Stomach (tissue), 9 donors: ENCODE measurements around the gene CKAP5. TPM values are rescaled to one million over a fixed set of nuclear protein-coding genes. Genes with fewer than 3 reads are reported as not detected.

Experiments
- DNase-seq, 2 donors: peaks; one replicate each; pipeline versions ENCODE4 v3.0.0 to v3.0.0-alpha.2; 2013 to 2019
- H3K27ac ChIP-seq, 5 donors: fragments of 200-600 bp in 4 of 5; sonication (generic) in 4 of 5; one replicate each; pipeline ENCODE4 v1.5.1; 2013 to 2019; ENCODE audit warnings: mild to moderate bottlenecking in 1 of 5, moderate library complexity in 1 of 5
- H3K27me3 ChIP-seq, 3 donors: fragments of 200-600 bp; sonication (generic); one replicate each; pipeline ENCODE4 v1.5.1; 2017 to 2019; ENCODE audit warnings: mixed run types in 1 of 3
- H3K36me3 ChIP-seq, 4 donors: fragments of 200-600 bp; sonication (generic); 1 replicate in 3 of 4; 2 replicates in 1 of 4; pipeline ENCODE4 v1.5.1; 2016 to 2019
- H3K4me1 ChIP-seq, 4 donors: fragments of 200-600 bp; sonication (generic); one replicate each; pipeline ENCODE4 v1.5.1; 2016 to 2019
- H3K4me3 ChIP-seq, 4 donors: fragments of 200-600 bp; sonication (generic) in 3 of 4; one replicate each; pipeline ENCODE4 v1.5.1; 2016 to 2019; ENCODE audit warnings: mild to moderate bottlenecking in 1 of 4
- H3K9me3 ChIP-seq, 4 donors: fragments of 200-600 bp; sonication (generic); one replicate each; pipeline ENCODE4 v1.5.1; 2016 to 2019
- CTCF ChIP-seq, 7 experiments: fragments of 450-650 bp in 4 of 7; fragments of 200-600 bp in 3 of 7; sonication (generic) in 3 of 7; IDR thresholded peaks; one replicate each; pipeline ENCODE4 v1.5.1; 2016 to 2019; ENCODE audit warnings: antibody characterized with exemption in 7 of 7, control low read depth in 2 of 7, mild to moderate bottlenecking in 1 of 7
- EP300 ChIP-seq: sonication (generic); formaldehyde crosslinking; IDR thresholded peaks from one replicate; pipeline ENCODE4 v1.6.1; 2017; ENCODE audit warnings: antibody characterized with exemption
- POLR2A ChIP-seq, 4 donors: fragments of 450-650 bp; IDR thresholded peaks; one replicate each; pipeline ENCODE4 v1.6.1; 2016; ENCODE audit warnings: antibody characterized with exemption in 4 of 4, control low read depth in 2 of 4, mild to moderate bottlenecking in 1 of 4, moderate library complexity in 1 of 4
- POLR2AphosphoS5 ChIP-seq, 3 donors: sonication (generic); formaldehyde crosslinking; IDR thresholded peaks; one replicate each; pipeline ENCODE4 v1.6.1; 2016; ENCODE audit warnings: antibody characterized with exemption in 3 of 3
- WGBS, 5 donors: extraction: QIAGEN DNeasy Blood & Tissue Kit in 3 of 5; methylation state at CpG; one replicate each; pipeline versions ENCODE4 v1.1.5 to v1.1.7; 2013 to 2018; 5-methylcytosine and 5-hydroxymethylcytosine counted together
- intact Hi-C: fragments of 100-400 bp; cut with DNase I; formaldehyde crosslinking; loops from one replicate; pipeline ENCODE4 v1.15.1; 2023; ENCODE audit warnings: low total_unique reads
- polyA plus RNA-seq, 3 donors: library from polyadenylated mRNA; stranded (reverse); fragments of 200-250 nt; gene quantifications; one replicate each; pipeline ENCODE4 v1.2.3, GENCODE V29; 2013
- total RNA-seq, 5 donors: library from RNA; depleted of rRNA; stranded (reverse); fragments of >200 nt; gene quantifications; one replicate each; pipeline versions ENCODE4 v1.1.0 to v1.2.3, GENCODE V29; 2014 to 2016
- donor health status: healthy with polysubstance abuse.
- donor health status: Bipolar disorder and iron deficiency.
- donor health status: healthy.

The CKAP5 gene
- total and polyA plus RNA-seq, 8 donors = 7.3 to 327 (median 45.8) TPM

GRCh38 chr11:46889689-46890475 lies 43.8 kb upstream of the CKAP5 start:
- Histone ChIP-seq H3K4me3 (no peak overlapping the region), H3K9me3 (no peaks in the 10 kb centered on the region), H3K36me3 (peaks cover 0 to 72% (median 47%) of the 10 kb centered on the region in 4 donors), H3K4me1 (peaks cover 0 to 3% (median 1%) of the 10 kb centered on the region in 4 donors), H3K27me3 (no peaks in the 10 kb centered on the region), H3K27ac (no peak overlapping the region)
- intact Hi-C loops = loop anchor here (2.0 kb wide), 1 partner anchor 265 kb away; no protein-coding TSS in a partner anchor
- TF ChIP-seq CTCF (IDR thresholded peaks at IDR 0.05) = peak in 5 of 7 experiments; percentile 79 to 95 (median 88)
- peak in 1 of 3 donors; percentile 68 for TF ChIP-seq POLR2AphosphoS5 (IDR thresholded peaks at IDR 0.05)
- TF ChIP-seq EP300 = no peak
- WGBS, 5 donors = 63 to 70% (median 64%) methylated on average over 22 to 23 of the region's 23 CpGs
- DNase-seq = peak; percentile 81 to 89

DNA sequence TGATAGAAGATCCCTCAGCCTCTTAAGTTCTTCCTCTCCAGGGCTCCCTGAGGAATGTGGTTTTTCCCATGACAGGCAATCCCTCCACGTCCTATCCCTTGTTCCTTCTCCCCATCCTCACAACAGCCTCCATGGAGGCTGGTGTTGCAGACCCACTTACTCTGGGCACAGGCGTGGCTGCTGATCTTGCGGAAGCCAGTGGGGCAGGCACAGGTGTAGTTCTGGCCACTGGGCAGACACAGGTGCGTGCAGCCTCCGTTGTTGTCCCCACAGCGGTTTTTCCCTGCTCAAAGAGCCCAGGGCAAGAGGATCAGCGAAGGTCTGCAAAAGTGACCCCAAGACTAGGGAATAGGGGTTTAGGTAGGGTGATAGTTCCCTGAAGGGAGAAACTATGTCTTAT lies 43.2 kb upstream of the CKAP5 start:
- 75 to 84% (median 82%) methylated on average over 7 of the region's 7 CpGs for WGBS, 5 donors
- Histone ChIP-seq H3K27ac (no peak overlapping the region), H3K36me3 (peaks cover 0 to 70% (median 42%) of the 10 kb centered on the region in 4 donors), H3K27me3 (no peaks in the 10 kb centered on the region), H3K4me3 (no peak overlapping the region), H3K4me1 (no peaks in the 10 kb centered on the region), H3K9me3 (no peaks in the 10 kb centered on the region)
- no peak for DNase-seq
- TF ChIP-seq EP300 (no peak), POLR2AphosphoS5 (IDR thresholded peaks at IDR 0.05) (no peak), POLR2A (IDR thresholded peaks at IDR 0.05) (no peak), CTCF (IDR thresholded peaks at IDR 0.05) (no peak)
- intact Hi-C loops = loop anchor here (2.0 kb wide), 1 partner anchor 266 kb away; no protein-coding TSS in a partner anchor

DNA sequence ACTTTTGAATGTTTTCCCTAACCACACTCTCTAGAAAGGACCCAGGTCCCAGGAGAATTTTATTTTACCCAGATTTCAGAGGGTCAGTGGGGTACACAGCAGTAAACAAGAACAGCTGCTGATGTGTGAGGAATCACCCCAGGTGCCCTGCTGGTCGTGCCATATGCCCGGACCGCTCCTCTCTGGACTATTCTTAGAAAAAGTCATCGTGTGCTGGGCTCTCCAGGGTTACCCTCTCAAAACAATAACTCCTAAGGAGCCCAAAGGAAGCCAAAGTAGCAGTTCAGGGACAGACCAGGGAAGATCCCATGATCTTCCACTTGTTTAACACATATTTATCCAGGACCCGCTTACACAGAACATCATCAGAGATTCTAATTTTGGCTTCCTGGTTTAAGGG lies 42.6 kb upstream of the CKAP5 start:
- no peaks in the 10 kb centered on the region for H3K9me3 ChIP-seq
- H3K27ac ChIP-seq = no peak overlapping the region
- intact Hi-C loops = loop anchor here (2.0 kb wide), 1 partner anchor 266 kb away; no protein-coding TSS in a partner anchor
- DNase-seq = no peak
- H3K27me3 ChIP-seq = no peaks in the 10 kb centered on the region
- WGBS, 5 donors = 86 to 92% (median 90%) methylated on average over 5 of the region's 5 CpGs
- H3K4me1 ChIP-seq = no peaks in the 10 kb centered on the region
- H3K4me3 ChIP-seq = no peak overlapping the region
- TF ChIP-seq POLR2A (IDR thresholded peaks at IDR 0.05) = no peak
- H3K36me3 ChIP-seq = peaks cover 0 to 73% (median 44%) of the 10 kb centered on the region in 4 donors

GRCh38 chr11:46886211-46886610 lies 40.1 kb upstream of the CKAP5 start:
- WGBS, 5 donors = 88 to 94% (median 92%) methylated on average over 9 to 11 of the region's 11 CpGs
- TF ChIP-seq POLR2A (IDR thresholded peaks at IDR 0.05) (no peak), EP300 (no peak), POLR2AphosphoS5 (IDR thresholded peaks at IDR 0.05) (no peak), CTCF (IDR thresholded peaks at IDR 0.05) (no peak)
- Histone ChIP-seq H3K9me3 (no peaks in the 10 kb centered on the region), H3K4me1 (no peaks in the 10 kb centered on the region), H3K36me3 (peaks cover 3 to 75% (median 51%) of the 10 kb centered on the region in 4 donors), H3K4me3 (no peak overlapping the region), H3K27me3 (no peaks in the 10 kb centered on the region), H3K27ac (no peak overlapping the region)
- DNase-seq = no peak
- intact Hi-C loops = no loop called here
